SK-N-SH (cell line): ENCODE results near the gene OTOP2. TPM values are rescaled to one million over a fixed set of nuclear protein-coding genes. Genes with fewer than 3 reads are reported as not detected.

ENCODE experiments used
- CTCF ChIA-PET: fragments of 300-600, 350-600 bp; formaldehyde crosslinking; extraction: SDS; loops from one replicate; lab custom pipeline; 2021; lab: Yijun Ruan, JAX
- POLR2A ChIA-PET: fragments of 350-600 bp; sonication (Branson Sonifier 250); formaldehyde crosslinking; extraction: SDS; loops from one replicate; lab custom pipeline; 2020; ENCODE audit warnings: antibody characterized with exemption, inconsistent platforms; lab: Yijun Ruan, JAX
- DNase-seq: peaks from one replicate; pipeline ENCODE4 v3.0.0; 2012
- H2AFZ ChIP-seq: fragments of 200-600 bp; sonication (generic); 2 replicates; pipeline ENCODE4 v1.8.1; 2016; ENCODE audit warnings: antibody characterized with exemption, mild to moderate bottlenecking, low read depth
- H3F3A ChIP-seq: fragments of 200-600 bp; sonication (generic); replicated peaks from 2 replicates; pipeline ENCODE3; 2016; ENCODE audit warnings: antibody characterized with exemption, mild to moderate bottlenecking; ENCODE audit not compliant: insufficient read depth
- H3K27ac ChIP-seq, 2 experiments: fragments of 200-500 bp in 1 of 2; fragments of 200-600 bp in 1 of 2; sonication (Bioruptor generic) in 1 of 2; sonication (generic), shearing (Covaris generic) in 1 of 2; 2 replicates each; pipeline versions ENCODE4 v1.5.1 to v1.6.1; 2014 to 2016; ENCODE audit warnings: low read depth in 2 of 2, inconsistent platforms in 1 of 2, low read length in 1 of 2, mild to moderate bottlenecking in 1 of 2, mixed read lengths in 1 of 2
- H3K27me3 ChIP-seq: fragments of 200-600 bp; sonication (generic), shearing (Covaris generic); 2 replicates; pipeline ENCODE4 v1.6.1; 2016; ENCODE audit warnings: mixed run types; ENCODE audit not compliant: insufficient read depth
- H3K36me3 ChIP-seq, 2 experiments: fragments of 200-500 bp in 1 of 2; fragments of 200-600 bp in 1 of 2; sonication (Bioruptor generic) in 1 of 2; sonication (generic) in 1 of 2; replicated peaks in 1 of 2; 2 replicates each; pipeline versions ENCODE3 to v1.5.1; 2014 to 2016; ENCODE audit warnings: low read length in 1 of 2, mild to moderate bottlenecking in 1 of 2; ENCODE audit not compliant: insufficient read depth in 2 of 2, control insufficient read depth in 1 of 2
- H3K4me1 ChIP-seq, 2 experiments: fragments of 200-500 bp in 1 of 2; fragments of 200-600 bp in 1 of 2; sonication (Bioruptor generic) in 1 of 2; sonication (generic), shearing (Covaris generic) in 1 of 2; 2 replicates each; pipeline versions ENCODE4 v1.5.1 to v1.6.1; 2014 to 2016; ENCODE audit warnings: low read depth in 1 of 2, low read length in 1 of 2, mixed run types in 1 of 2; ENCODE audit not compliant: insufficient read depth in 2 of 2, control insufficient read depth in 1 of 2
- H3K4me2 ChIP-seq: fragments of 200-600 bp; sonication (generic), shearing (Covaris generic); 2 replicates; pipeline ENCODE4 v1.6.1; 2017; ENCODE audit warnings: mixed run types
- H3K4me3 ChIP-seq, 2 experiments: fragments of 200-500 bp in 1 of 2; fragments of 200-600 bp in 1 of 2; sonication (Bioruptor generic) in 1 of 2; sonication (generic), shearing (Covaris generic) in 1 of 2; 2 replicates each; pipeline versions ENCODE4 v1.5.1 to v1.8.1; 2014 to 2016; ENCODE audit warnings: low read depth in 2 of 2, inconsistent platforms in 1 of 2, low read length in 1 of 2, mild to moderate bottlenecking in 1 of 2, mixed read lengths in 1 of 2, moderate library complexity in 1 of 2
- H3K79me2 ChIP-seq: fragments of 200-600 bp; sonication (generic); 2 replicates; pipeline ENCODE4 v1.8.1; 2017; ENCODE audit warnings: mild to moderate bottlenecking; ENCODE audit not compliant: insufficient read depth
- H3K9ac ChIP-seq: fragments of 200-600 bp; sonication (generic); 2 replicates; pipeline ENCODE4 v1.6.1; 2017; ENCODE audit warnings: mixed run types
- H3K9me2 ChIP-seq: fragments of 200-600 bp; sonication (generic); 2 replicates; pipeline ENCODE4 v1.6.1; 2017; ENCODE audit warnings: mixed run types
- H3K9me3 ChIP-seq: fragments of 200-600 bp; sonication (generic); 2 replicates; pipeline ENCODE4 v1.6.1; 2017; ENCODE audit warnings: mixed run types, mild to moderate bottlenecking, moderate library complexity
- H4K20me1 ChIP-seq: fragments of 200-600 bp; sonication (generic); 2 replicates; pipeline ENCODE4 v1.6.1; 2017; ENCODE audit warnings: mild to moderate bottlenecking, mixed run types; ENCODE audit not compliant: insufficient read depth
- ELF1 ChIP-seq: IDR thresholded peaks from 2 replicates; pipeline ENCODE4 v1.4.0; 2012
- EZH2phosphoT487 ChIP-seq: fragments of 200-600 bp; sonication (generic); IDR thresholded peaks from 2 replicates; pipeline ENCODE4 v1.6.1; 2017; ENCODE audit warnings: low read depth, mixed run types, mild to moderate bottlenecking, antibody characterized with exemption, moderate library complexity, borderline replicate concordance
- FOSL2 ChIP-seq: IDR thresholded peaks from 2 replicates; pipeline ENCODE4 v1.4.0; 2012; ENCODE audit warnings: low read depth, mild to moderate bottlenecking, moderate library complexity, borderline replicate concordance
- FOXM1 ChIP-seq: IDR thresholded peaks from 2 replicates; pipeline ENCODE4 v1.4.0; 2012; ENCODE audit warnings: low read depth, mild to moderate bottlenecking
- GATA2 ChIP-seq: sonication (generic); formaldehyde crosslinking; IDR thresholded peaks from 2 replicates; pipeline ENCODE4 v1.5.0; 2020; ENCODE audit warnings: mild to moderate bottlenecking, missing genetic modification reagents
- MEF2A ChIP-seq: IDR thresholded peaks from 2 replicates; pipeline ENCODE4 v1.4.0; 2012; ENCODE audit warnings: low read depth, borderline replicate concordance
- NFIC ChIP-seq: IDR thresholded peaks from 2 replicates; pipeline ENCODE4 v1.4.0; 2012; ENCODE audit warnings: borderline replicate concordance
- NRF1 ChIP-seq: IDR thresholded peaks from 2 replicates; pipeline ENCODE4 v1.6.1; 2012; ENCODE audit warnings: low read depth, mild to moderate bottlenecking, low read length
- PBX3 ChIP-seq: IDR thresholded peaks from 2 replicates; pipeline ENCODE4; 2012
- RAD21 ChIP-seq: IDR thresholded peaks from 2 replicates; pipeline ENCODE4 v1.6.1; 2012; ENCODE audit warnings: mild to moderate bottlenecking, low read length
- RFX5 ChIP-seq: IDR thresholded peaks from 2 replicates; pipeline ENCODE4 v1.6.1; 2012; ENCODE audit warnings: mild to moderate bottlenecking, improper control_type of control experiment, low read length
- YY1 ChIP-seq: IDR thresholded peaks from 2 replicates; pipeline ENCODE4 v1.4.0; 2012; ENCODE audit warnings: low read depth, mild to moderate bottlenecking
- ZBTB33 ChIP-seq: IDR thresholded peaks from 2 replicates; pipeline ENCODE4 v1.4.0; 2012; ENCODE audit warnings: low read depth, borderline replicate concordance
- WGBS: methylation state at CpG from one replicate; pipeline ENCODE4 v1.1.6; 2017; ENCODE audit warnings: low lambda C conversion rate; 5-methylcytosine and 5-hydroxymethylcytosine counted together
- polyA plus RNA-seq, 3 experiments: library from polyadenylated mRNA; depleted of rRNA; stranded (reverse); fragments of >200 nt; gene quantifications; 2 replicates each; pipeline ENCODE4 v1.2.3, GENCODE V29; 2012
- TF ChIP-seq, protein P1 (sequence below): fragments of 200-600 bp; sonication (generic); IDR thresholded peaks from 2 replicates; pipeline ENCODE4 v1.6.1; 2017; ENCODE audit warnings: antibody characterized with exemption, mild to moderate bottlenecking, moderate library complexity
- TF ChIP-seq, protein P2 (sequence below): IDR thresholded peaks from 2 replicates; pipeline ENCODE4 v1.4.0; 2012; ENCODE audit warnings: low read depth

The OTOP2 gene
- polyA plus RNA-seq, 1 of the 3 experiments (the other 2 are of a cell fraction): not detected

DNA sequence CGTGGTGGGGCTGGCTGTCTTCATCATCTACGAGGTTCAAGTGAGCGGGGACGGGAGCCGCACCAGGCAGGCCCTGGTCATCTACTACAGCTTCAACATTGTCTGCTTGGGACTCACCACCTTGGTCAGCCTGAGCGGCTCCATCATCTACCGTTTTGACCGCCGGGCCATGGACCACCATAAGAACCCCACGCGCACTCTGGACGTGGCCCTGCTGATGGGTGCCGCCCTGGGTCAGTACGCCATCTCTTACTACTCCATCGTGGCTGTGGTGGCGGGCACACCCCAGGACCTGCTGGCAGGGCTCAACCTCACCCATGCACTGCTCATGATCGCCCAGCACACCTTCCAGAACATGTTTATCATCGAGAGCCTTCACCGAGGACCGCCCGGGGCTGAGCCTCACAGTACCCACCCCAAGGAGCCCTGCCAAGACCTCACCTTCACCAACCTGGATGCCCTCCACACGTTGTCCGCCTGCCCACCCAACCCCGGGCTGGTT is 6.5 kb downstream of the OTOP2 start:
- H3K79me2 ChIP-seq: no peaks in the 10 kb centered on the region
- no peaks in the 10 kb centered on the region for H3K4me1 ChIP-seq
- no peak overlapping the region for H3K27ac ChIP-seq
- ChIA-PET POLR2A (no interaction called here), CTCF (interaction anchor here (0.9 to 12.1 kb wide), 4 partner anchors 27 to 161 kb away, joined by 3 to 286 read pairs (median 4); no protein-coding TSS in a partner anchor)
- no peak overlapping the region for H3K4me2 ChIP-seq
- TF ChIP-seq PBX3: no peak
- TF ChIP-seq NFIC: no peak
- no peak for TF ChIP-seq NRF1
- TF ChIP-seq, protein P1, sequence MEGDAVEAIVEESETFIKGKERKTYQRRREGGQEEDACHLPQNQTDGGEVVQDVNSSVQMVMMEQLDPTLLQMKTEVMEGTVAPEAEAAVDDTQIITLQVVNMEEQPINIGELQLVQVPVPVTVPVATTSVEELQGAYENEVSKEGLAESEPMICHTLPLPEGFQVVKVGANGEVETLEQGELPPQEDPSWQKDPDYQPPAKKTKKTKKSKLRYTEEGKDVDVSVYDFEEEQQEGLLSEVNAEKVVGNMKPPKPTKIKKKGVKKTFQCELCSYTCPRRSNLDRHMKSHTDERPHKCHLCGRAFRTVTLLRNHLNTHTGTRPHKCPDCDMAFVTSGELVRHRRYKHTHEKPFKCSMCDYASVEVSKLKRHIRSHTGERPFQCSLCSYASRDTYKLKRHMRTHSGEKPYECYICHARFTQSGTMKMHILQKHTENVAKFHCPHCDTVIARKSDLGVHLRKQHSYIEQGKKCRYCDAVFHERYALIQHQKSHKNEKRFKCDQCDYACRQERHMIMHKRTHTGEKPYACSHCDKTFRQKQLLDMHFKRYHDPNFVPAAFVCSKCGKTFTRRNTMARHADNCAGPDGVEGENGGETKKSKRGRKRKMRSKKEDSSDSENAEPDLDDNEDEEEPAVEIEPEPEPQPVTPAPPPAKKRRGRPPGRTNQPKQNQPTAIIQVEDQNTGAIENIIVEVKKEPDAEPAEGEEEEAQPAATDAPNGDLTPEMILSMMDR: no peak
- no peak for TF ChIP-seq YY1
- no peak for TF ChIP-seq MEF2A
- H3K9me2 ChIP-seq: no peaks in the 10 kb centered on the region
- H2AFZ ChIP-seq: no peak overlapping the region
- no peak overlapping the region for H3K4me3 ChIP-seq
- no peak overlapping the region for H3K9ac ChIP-seq
- no peaks in the 10 kb centered on the region for H3K36me3 ChIP-seq
- H3F3A ChIP-seq: no peaks in the 10 kb centered on the region
- H3K9me3 ChIP-seq: no peaks in the 10 kb centered on the region
- peaks cover 77% of the 10 kb centered on the region for H3K27me3 ChIP-seq
- DNase-seq: no peak
- peaks cover 3% of the 10 kb centered on the region; the same call in 1 of the 2 replicates for H4K20me1 ChIP-seq
- whole genome bisulfite sequencing: 82% methylated on average over 23 of the region's 24 CpGs

GRCh38 chr17:74935048-74935447 is 11.0 kb downstream of the OTOP2 start:
- POLR2A ChIA-PET: interaction anchor here (0.8 to 1.0 kb wide), 2 partner anchors 10 to 13 kb away, joined by 3 read pairs; no protein-coding TSS in a partner anchor

More at GRCh38 chr17:74935048-74935447, 11.0 kb downstream of the OTOP2 start:
- CTCF ChIA-PET: interaction anchor here (0.9 to 8.3 kb wide), 5 partner anchors 11 to 73 kb away, joined by 3 to 77 read pairs (median 30); partner anchors contain the start of genes OTOP2 and USH1G
- H3K79me2 ChIP-seq: no peaks in the 10 kb centered on the region
- DNase-seq: no peak
- H4K20me1 ChIP-seq: no peaks in the 10 kb centered on the region
- H3K4me2 ChIP-seq: no peak overlapping the region
- no peak for TF ChIP-seq NFIC
- no peak for TF ChIP-seq EZH2phosphoT487
- no peak for TF ChIP-seq FOSL2
- no peak for TF ChIP-seq ELF1
- no peak for TF ChIP-seq GATA2 (CRISPR knock-in tag)
- no peak for TF ChIP-seq RAD21
- no peak for TF ChIP-seq RFX5
- TF ChIP-seq, protein P2, sequence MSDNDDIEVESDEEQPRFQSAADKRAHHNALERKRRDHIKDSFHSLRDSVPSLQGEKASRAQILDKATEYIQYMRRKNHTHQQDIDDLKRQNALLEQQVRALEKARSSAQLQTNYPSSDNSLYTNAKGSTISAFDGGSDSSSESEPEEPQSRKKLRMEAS: no peak
- TF ChIP-seq FOXM1: no peak
- TF ChIP-seq, protein P1: no peak
- TF ChIP-seq ZBTB33: no peak
- H3K9me3 ChIP-seq: no peaks in the 10 kb centered on the region
- no peak overlapping the region for H2AFZ ChIP-seq
- H3K9me2 ChIP-seq: no peaks in the 10 kb centered on the region
- H3K4me3 ChIP-seq: no peak overlapping the region
- H3F3A ChIP-seq: no peaks in the 10 kb centered on the region
- peaks cover 74% of the 10 kb centered on the region for H3K27me3 ChIP-seq
- H3K36me3 ChIP-seq: no peaks in the 10 kb centered on the region
- no peak overlapping the region for H3K27ac ChIP-seq
- WGBS: 61% methylated on average over 2 of the region's 3 CpGs
- no peak overlapping the region for H3K9ac ChIP-seq
- H3K4me1 ChIP-seq: no peaks in the 10 kb centered on the region; a peak in 1 of 4 replicates
